ENCODE measurements around the gene SLC43A2.
A peak's percentile ranks its signal among the peaks of the same experiment; 100 is the strongest.
"Not testable (repeated sequence)": the region's sequence is repeated elsewhere in the genome, so short reads cannot be mapped to it uniquely, and the experiment has no call there.

Gene SLC43A2

GRCh38 chr17:1627982-1628855 is at the start of gene SLC43A2:
TSS of gene SLC43A2 (minus strand) at chr17:1628834. CDS start at chr17:1627874, 960 bp downstream.
- peak; percentile 41 to 54 for DNase-seq (ENCODE audit: low read depth in 2 of 2, low spot score in 1 of 2)

GRCh38 chr17:1676401-1676800 is 47.8 kb upstream of the SLC43A2 start:
- no peak for DNase-seq (ENCODE audit: low read depth in 2 of 2, low spot score in 1 of 2)

- DNase-seq (ENCODE audit: low read depth in 2 of 2, low spot score in 1 of 2) = no peak
Measured at GRCh38 chr17:1673041-1673785, 44.6 kb upstream of the SLC43A2 start.

GRCh38 chr17:1663934-1664333 is 35.3 kb upstream of the SLC43A2 start:
- DNase-seq (ENCODE audit: low read depth in 2 of 2, low spot score in 1 of 2) = not testable (repeated sequence)

GRCh38 chr17:1661045-1661444 is 32.4 kb upstream of the SLC43A2 start:
- DNase-seq (ENCODE audit: low read depth in 2 of 2, low spot score in 1 of 2) = no peak

GRCh38 chr17:1658100-1658499 is 29.5 kb upstream of the SLC43A2 start:
- no peak for DNase-seq (ENCODE audit: low read depth in 2 of 2, low spot score in 1 of 2)

GRCh38 chr17:1653735-1654134 is 25.1 kb upstream of the SLC43A2 start:
- DNase-seq (ENCODE audit: low read depth in 2 of 2, low spot score in 1 of 2) = no peak

- not testable (repeated sequence) for DNase-seq (ENCODE audit: low read depth in 2 of 2, low spot score in 1 of 2)
Measured at GRCh38 chr17:1652794-1653193, 24.2 kb upstream of the SLC43A2 start.

GRCh38 chr17:1651559-1651844 is 22.9 kb upstream of the SLC43A2 start:
- no peak for DNase-seq (ENCODE audit: low read depth in 2 of 2, low spot score in 1 of 2)

- DNase-seq (ENCODE audit: low read depth in 2 of 2, low spot score in 1 of 2) = no peak
Measured at GRCh38 chr17:1650731-1651558, 22.3 kb upstream of the SLC43A2 start.

GRCh38 chr17:1649844-1650501 is 21.3 kb upstream of the SLC43A2 start, which contains the start of gene RILP:
TSS of gene RILP (minus strand) at chr17:1649866. CDS start at chr17:1649804, 62 bp downstream.
- DNase-seq (ENCODE audit: low read depth in 2 of 2, low spot score in 1 of 2) = no peak

- DNase-seq (ENCODE audit: low read depth in 2 of 2, low spot score in 1 of 2) = peak; percentile 83 to 89
Measured at GRCh38 chr17:1648963-1649843, 20.6 kb upstream of the SLC43A2 start.

GRCh38 chr17:1648173-1648962 is 19.7 kb upstream of the SLC43A2 start:
- DNase-seq (ENCODE audit: low read depth in 2 of 2, low spot score in 1 of 2) = no peak

- DNase-seq (ENCODE audit: low read depth in 2 of 2, low spot score in 1 of 2) = no peak
Measured at GRCh38 chr17:1647802-1648171, 19.2 kb upstream of the SLC43A2 start.

- no peak for DNase-seq (ENCODE audit: low read depth in 2 of 2, low spot score in 1 of 2)
Measured at GRCh38 chr17:1646199-1646875, 17.7 kb upstream of the SLC43A2 start.

- DNase-seq (ENCODE audit: low read depth in 2 of 2, low spot score in 1 of 2) = no peak
Measured at GRCh38 chr17:1645207-1646171, 16.9 kb upstream of the SLC43A2 start, which contains the start of gene SCARF1. TSS of gene SCARF1 (minus strand) at chr17:1645732. CDS start at chr17:1645697, 35 bp downstream.

GRCh38 chr17:1644493-1645206 is 16.0 kb upstream of the SLC43A2 start:
- no peak for DNase-seq (ENCODE audit: low read depth in 2 of 2, low spot score in 1 of 2)
